Endothelial cell of umbilical vein (primary cell): ENCODE measurements around the gene FBXL17. TPM values are rescaled to one million over a fixed set of nuclear protein-coding genes. Genes with fewer than 3 reads are reported as not detected.

ENCODE experiments used
- BruUV-seq: library from RNA; stranded (reverse); fragments of 400-500 nt; replicated peaks from 2 replicates; lab custom pipeline; 2021; lab: Mats Ljungman, UMichigan
- CTCF ChIA-PET: fragments of 300-600, 350-600 bp; sonication (Branson Sonifier 250); formaldehyde crosslinking; loops from one replicate; lab custom pipeline; 2021; ENCODE audit warnings: antibody characterized with exemption, inconsistent platforms; lab: Charles Lee
- POLR2A ChIA-PET: fragments of 300-600, 350-600 bp; sonication (Branson Sonifier 250); formaldehyde crosslinking; loops from one replicate; lab custom pipeline; 2021; ENCODE audit warnings: antibody characterized with exemption, inconsistent platforms; lab: Charles Lee
- DNase-seq: peaks from one replicate; pipeline ENCODE4 v3.0.0-alpha.2; 2011; ENCODE audit warnings: low read depth, low spot score
- FAIRE-seq: peaks from 2 replicates; lab custom pipeline; 2011; peaks lifted over from hg19 to GRCh38; lab: Jason Lieb, UNC
- H2AFZ ChIP-seq: 2 replicates; pipeline ENCODE4 v1.6.0; 2012; ENCODE audit warnings: low read depth, low read length, control low read depth, inconsistent platforms
- H3K27ac ChIP-seq: 2 replicates; pipeline ENCODE4 v1.5.1; 2011; ENCODE audit warnings: low read depth, mild to moderate bottlenecking, control low read depth, low read length, moderate library complexity; ENCODE audit not compliant: insufficient read depth
- H3K27me3 ChIP-seq, 2 experiments: 2 replicates each; pipeline versions ENCODE4 v1.6.0 to v1.6.1; 2011; ENCODE audit warnings: low read length in 2 of 2, mixed read lengths in 1 of 2; ENCODE audit not compliant: control insufficient read depth in 2 of 2, insufficient read depth in 2 of 2
- H3K36me3 ChIP-seq, 2 experiments: 2 replicates in 1 of 2; 3 replicates in 1 of 2; pipeline ENCODE4 v1.5.1; 2011; ENCODE audit warnings: low read length in 2 of 2, mild to moderate bottlenecking in 1 of 2, moderate library complexity in 1 of 2; ENCODE audit not compliant: control insufficient read depth in 2 of 2, insufficient read depth in 2 of 2; ENCODE audit errors: extremely low read depth in 1 of 2
- H3K4me1 ChIP-seq: 3 replicates; pipeline ENCODE4 v1.5.1; 2011; ENCODE audit warnings: mild to moderate bottlenecking, low read length; ENCODE audit not compliant: control insufficient read depth, insufficient read depth; ENCODE audit errors: extremely low read depth
- H3K4me2 ChIP-seq: 2 replicates; pipeline ENCODE4 v1.6.1; 2011; ENCODE audit warnings: low read length, control low read depth, mixed read lengths; ENCODE audit not compliant: insufficient read depth
- H3K4me3 ChIP-seq, 3 experiments: fragments of 200-600 bp in 1 of 3; sonication (generic), shearing (Covaris generic) in 1 of 3; replicated peaks in 1 of 3; 2 replicates each; pipeline ENCODE4 v1.5.1; 2011 to 2016; ENCODE audit warnings: control low read depth in 3 of 3, low read length in 3 of 3, mild to moderate bottlenecking in 2 of 3, inconsistent platforms in 1 of 3, low read depth in 1 of 3, moderate library complexity in 1 of 3; ENCODE audit not compliant: insufficient read depth in 1 of 3
- H3K79me2 ChIP-seq: 2 replicates; pipeline ENCODE4 v1.6.0; 2012; ENCODE audit warnings: low read length, inconsistent platforms; ENCODE audit not compliant: control insufficient read depth, insufficient read depth
- H3K9ac ChIP-seq: replicated peaks from 2 replicates; pipeline ENCODE3; 2011; ENCODE audit warnings: low read length, control low read depth; ENCODE audit not compliant: insufficient read depth; ENCODE audit errors: extremely low read depth
- H3K9me1 ChIP-seq: replicated peaks from 3 replicates; pipeline ENCODE4 v1.6.0; 2011; ENCODE audit warnings: mild to moderate bottlenecking, low read length; ENCODE audit not compliant: control insufficient read depth, insufficient read depth; ENCODE audit errors: extremely low read depth
- H3K9me3 ChIP-seq: replicated peaks from 2 replicates; pipeline ENCODE4 v1.5.1; 2012; ENCODE audit warnings: low read length, inconsistent platforms; ENCODE audit not compliant: control insufficient read depth, insufficient read depth
- H4K20me1 ChIP-seq: replicated peaks from 2 replicates; pipeline ENCODE3; 2011; ENCODE audit warnings: mild to moderate bottlenecking, low read length; ENCODE audit not compliant: control insufficient read depth, insufficient read depth; ENCODE audit errors: extremely low read depth
- EZH2 ChIP-seq: IDR thresholded peaks from 2 replicates; pipeline ENCODE4 v1.6.1; 2012; ENCODE audit warnings: borderline replicate concordance, low read depth, mild to moderate bottlenecking, moderate library complexity, low read length, inconsistent platforms; ENCODE audit not compliant: severe bottlenecking
- FOS ChIP-seq: IDR thresholded peaks from 2 replicates; pipeline ENCODE4 v1.6.1; 2011; ENCODE audit warnings: mild to moderate bottlenecking, low read length, moderate library complexity, borderline replicate concordance; ENCODE audit not compliant: insufficient read depth
- GATA2 ChIP-seq: IDR thresholded peaks from 2 replicates; pipeline ENCODE4 v1.7.0; 2011; ENCODE audit warnings: low read depth, mild to moderate bottlenecking, moderate library complexity, mixed read lengths, low read length; ENCODE audit not compliant: insufficient read length, insufficient read depth
- JUN ChIP-seq: IDR thresholded peaks from 2 replicates; pipeline ENCODE4 v1.6.1; 2011; ENCODE audit warnings: borderline replicate concordance, low read depth; ENCODE audit not compliant: insufficient read length, insufficient read depth
- MYC ChIP-seq: IDR thresholded peaks from one replicate; pipeline ENCODE4 v1.6.1; 2011; ENCODE audit warnings: mild to moderate bottlenecking, low read depth, low read length
- POLR2A ChIP-seq: IDR thresholded peaks from 2 replicates; pipeline ENCODE4 v1.6.1; 2012; ENCODE audit warnings: low read depth, mild to moderate bottlenecking, control low read depth, low read length
- POLR2AphosphoS5 ChIP-seq: IDR thresholded peaks from 2 replicates; pipeline ENCODE4 v1.6.1; 2012; ENCODE audit warnings: low read depth, mild to moderate bottlenecking, control low read depth, low read length, moderate library complexity; ENCODE audit not compliant: insufficient read depth
- dilution Hi-C: fragments of 300-500 bp; cut with MboI; formaldehyde crosslinking; loops from one replicate; pipeline ENCODE4 v1.15.0; 2019; ENCODE audit warnings: low sequenced_read_pairs; ENCODE audit not compliant: extremely low pct_ligation_motif_present
- intact Hi-C: fragments of 100-400 bp; cut with micrococcal nuclease; formaldehyde crosslinking; loops from one replicate; pipeline ENCODE4 v1.10.0; 2022
- polyA plus RNA-seq, 4 experiments: library from polyadenylated mRNA; depleted of rRNA in 3 of 4; stranded (reverse) in 3 of 4; unstranded in 1 of 4; fragments of >200 nt; gene quantifications; 2 replicates each; pipeline versions ENCODE4 v1.2.1 to v1.2.3, GENCODE V29; 2011 to 2012; ENCODE audit warnings: missing spikeins in 1 of 4
- total RNA-seq: library from RNA; stranded (reverse); gene quantifications from 2 replicates; pipeline ENCODE4 v1.2.3, GENCODE V29; 2021
- TF ChIP-seq, protein P1 (sequence below), 2 donors: IDR thresholded peaks; 1 replicate in 1 of 2; 2 replicates in 1 of 2; pipeline ENCODE4 v1.5.1; 2011; ENCODE audit warnings: low read length in 2 of 2, mild to moderate bottlenecking in 2 of 2, moderate library complexity in 2 of 2, control low read depth in 1 of 2, inconsistent platforms in 1 of 2, low read depth in 1 of 2; ENCODE audit not compliant: insufficient read depth in 1 of 2; ENCODE audit errors: extremely low read depth in 1 of 2
- TF ChIP-seq, protein P2 (sequence below): IDR thresholded peaks from 2 replicates; pipeline ENCODE4 v1.6.1; 2011; ENCODE audit not compliant: insufficient read depth, insufficient read length

The FBXL17 gene
- total and polyA plus RNA-seq, 2 donors (not counting 3 experiments of a cell fraction or from before 2014, with no cell fraction given): 2.7 to 8.8 TPM

- ChIA-PET POLR2A (no interaction called here), CTCF (no interaction called here)
- H3K36me3 ChIP-seq: no peaks in the 10 kb centered on the region
- no peak overlapping the region for H3K4me2 ChIP-seq
- intact Hi-C loops (no loop called here), dilution Hi-C loops (no loop called here)
- no TSS peak for BruUV-seq
- no peak overlapping the region for H3K27ac ChIP-seq
- TF ChIP-seq GATA2 (no peak), MYC (no peak), POLR2AphosphoS5 (no peak), FOS (no peak), POLR2A (no peak), JUN (no peak), EZH2 (no peak)
- TF ChIP-seq, protein P1, sequence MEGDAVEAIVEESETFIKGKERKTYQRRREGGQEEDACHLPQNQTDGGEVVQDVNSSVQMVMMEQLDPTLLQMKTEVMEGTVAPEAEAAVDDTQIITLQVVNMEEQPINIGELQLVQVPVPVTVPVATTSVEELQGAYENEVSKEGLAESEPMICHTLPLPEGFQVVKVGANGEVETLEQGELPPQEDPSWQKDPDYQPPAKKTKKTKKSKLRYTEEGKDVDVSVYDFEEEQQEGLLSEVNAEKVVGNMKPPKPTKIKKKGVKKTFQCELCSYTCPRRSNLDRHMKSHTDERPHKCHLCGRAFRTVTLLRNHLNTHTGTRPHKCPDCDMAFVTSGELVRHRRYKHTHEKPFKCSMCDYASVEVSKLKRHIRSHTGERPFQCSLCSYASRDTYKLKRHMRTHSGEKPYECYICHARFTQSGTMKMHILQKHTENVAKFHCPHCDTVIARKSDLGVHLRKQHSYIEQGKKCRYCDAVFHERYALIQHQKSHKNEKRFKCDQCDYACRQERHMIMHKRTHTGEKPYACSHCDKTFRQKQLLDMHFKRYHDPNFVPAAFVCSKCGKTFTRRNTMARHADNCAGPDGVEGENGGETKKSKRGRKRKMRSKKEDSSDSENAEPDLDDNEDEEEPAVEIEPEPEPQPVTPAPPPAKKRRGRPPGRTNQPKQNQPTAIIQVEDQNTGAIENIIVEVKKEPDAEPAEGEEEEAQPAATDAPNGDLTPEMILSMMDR (IDR thresholded peaks at IDR 0.05; ENCODE audit: extremely low read depth in 1 of 2, insufficient read depth in 1 of 2, low read depth in 1 of 2, low read length in 2 of 2): no peak
- TF ChIP-seq, protein P2, sequence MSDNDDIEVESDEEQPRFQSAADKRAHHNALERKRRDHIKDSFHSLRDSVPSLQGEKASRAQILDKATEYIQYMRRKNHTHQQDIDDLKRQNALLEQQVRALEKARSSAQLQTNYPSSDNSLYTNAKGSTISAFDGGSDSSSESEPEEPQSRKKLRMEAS: no peak
- no peaks in the 10 kb centered on the region for H3K27me3 ChIP-seq
- H3K9me3 ChIP-seq: no peaks in the 10 kb centered on the region
- no peaks in the 10 kb centered on the region for H4K20me1 ChIP-seq
- FAIRE-seq (no peak), DNase-seq (no peak)
- no peaks in the 10 kb centered on the region for H3K79me2 ChIP-seq
- H3K4me1 ChIP-seq: no peaks in the 10 kb centered on the region
- H3K9ac ChIP-seq: no peak overlapping the region
- no peak overlapping the region for H2AFZ ChIP-seq
- H3K4me3 ChIP-seq: no peak overlapping the region
- H3K9me1 ChIP-seq: no peaks in the 10 kb centered on the region
Measured at GRCh38 chr5:107941036-107941435, 440.9 kb downstream of the FBXL17 start.
